GM19099 (cell line): Measurements from ENCODE around the gene WDR33.

Experiments used
- POLR2A ChIP-seq: IDR thresholded peaks from 3 replicates; pipeline ENCODE4 v1.6.1; 2011; ENCODE audit warnings: low read depth; ENCODE audit not compliant: insufficient read length; ENCODE audit errors: extremely low read depth

The WDR33 gene

DNA sequence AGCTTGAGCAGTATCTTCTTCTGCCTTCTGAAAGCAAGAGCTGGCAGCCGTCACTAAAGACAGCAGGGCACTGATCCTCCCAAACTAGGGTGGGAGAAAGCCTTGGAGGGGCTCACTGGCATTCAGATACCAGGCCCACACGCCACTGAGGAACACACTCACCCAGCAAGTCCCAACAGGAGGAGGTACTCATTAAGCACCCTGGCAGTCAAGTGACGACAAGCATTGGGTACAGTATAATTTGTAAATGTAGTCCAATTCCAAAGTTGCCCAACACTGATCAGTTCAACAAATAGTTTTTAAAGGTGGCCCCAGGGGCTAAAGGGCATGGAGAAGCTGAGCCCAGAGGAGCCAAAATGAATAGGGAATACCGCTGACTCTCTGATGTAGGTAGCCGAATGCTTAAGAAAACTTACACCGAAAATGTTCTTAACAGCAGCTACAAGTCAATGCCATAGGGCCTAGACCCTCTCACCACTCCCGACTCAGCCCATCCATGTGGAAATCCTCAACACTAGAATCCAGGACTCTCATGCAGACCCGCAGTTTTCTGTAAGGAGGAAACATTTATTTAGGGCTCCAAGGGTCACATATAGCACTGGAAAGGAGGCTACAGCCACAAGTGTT, 145.6 kb downstream of the WDR33 start:
- no peak for TF ChIP-seq POLR2A

DNA sequence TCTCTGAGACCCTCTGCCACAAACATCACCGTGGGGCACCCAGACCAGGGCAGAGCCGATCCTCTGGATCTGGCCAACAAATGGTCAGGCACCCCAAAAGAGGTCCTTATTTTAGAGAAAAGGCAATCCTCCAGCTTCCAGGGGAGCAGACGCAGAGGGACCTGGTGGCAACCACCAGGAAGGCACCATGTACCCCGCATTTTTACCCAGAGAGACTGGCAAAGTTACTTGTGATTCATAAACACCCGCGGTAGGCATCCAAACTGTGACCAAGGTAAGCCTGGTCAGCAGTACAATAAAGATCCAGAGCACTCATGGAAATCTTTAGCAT, 146.1 kb downstream of the WDR33 start:
- TF ChIP-seq POLR2A: no peak

DNA sequence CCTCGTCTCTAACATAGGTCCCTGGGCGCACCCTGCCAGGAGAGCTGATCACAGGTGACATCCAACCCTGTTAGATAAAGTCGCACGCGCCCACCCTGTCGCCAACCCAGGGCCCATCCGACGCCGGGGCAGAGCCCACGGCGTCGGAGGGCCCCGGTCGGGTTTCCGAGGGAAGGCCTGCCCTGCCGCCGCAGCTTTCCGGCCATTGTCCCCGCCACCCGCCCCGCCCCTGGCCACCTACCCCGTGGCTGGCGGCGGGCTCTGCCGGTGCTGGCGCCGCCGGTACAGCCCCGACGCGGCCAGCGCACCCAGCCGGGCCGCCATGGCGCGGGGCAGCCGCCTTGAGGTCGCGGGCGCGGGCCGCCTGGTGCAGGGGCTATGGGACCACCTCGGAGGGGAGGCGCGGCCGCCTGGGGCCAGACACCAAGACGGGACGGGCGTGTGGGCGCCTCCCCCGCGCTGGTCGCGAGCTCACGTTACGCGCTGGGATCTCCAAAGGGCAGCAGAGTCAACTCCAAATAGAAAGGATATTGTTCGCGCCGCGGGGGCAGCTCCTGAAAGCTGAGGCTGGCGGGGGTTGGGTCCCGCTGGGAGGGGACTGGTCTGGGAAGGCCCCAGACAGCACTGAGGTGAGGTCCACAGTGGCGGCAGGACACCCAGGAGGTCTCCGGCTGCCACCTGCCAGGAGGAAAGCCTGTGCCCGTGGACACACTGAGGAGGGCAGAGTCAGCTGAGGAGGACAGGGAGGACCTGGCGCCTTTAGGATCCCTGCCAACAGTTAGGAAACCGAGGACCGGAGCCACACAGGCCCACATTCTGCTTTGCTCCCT, 146.7 kb downstream of the WDR33 start:
- no peak for TF ChIP-seq POLR2A

DNA sequence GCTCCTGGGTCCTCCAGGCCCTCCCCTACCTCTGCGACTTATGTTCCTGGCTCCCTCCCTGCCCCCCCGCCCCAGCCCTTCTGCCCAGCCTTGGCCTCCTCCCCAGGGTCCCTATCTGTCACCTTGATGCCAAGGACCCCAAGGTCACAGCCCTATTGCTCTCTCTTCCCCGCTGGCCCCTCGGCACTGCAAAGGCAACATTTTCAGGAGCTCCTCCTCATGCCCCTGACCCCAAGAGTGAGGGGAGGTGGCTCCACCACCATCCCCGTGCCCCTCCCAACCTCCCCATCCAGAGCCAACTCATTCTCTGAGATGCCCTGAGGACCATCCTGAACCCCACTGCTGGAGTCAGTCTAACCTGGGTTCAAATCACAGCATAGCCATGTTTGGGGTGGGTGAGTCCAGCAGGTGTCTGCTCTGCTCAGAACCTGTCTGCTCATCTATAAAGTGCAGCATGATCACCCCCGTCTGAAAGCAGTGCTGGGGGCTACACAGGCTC, 147.4 kb downstream of the WDR33 start:
- TF ChIP-seq POLR2A: no peak

DNA sequence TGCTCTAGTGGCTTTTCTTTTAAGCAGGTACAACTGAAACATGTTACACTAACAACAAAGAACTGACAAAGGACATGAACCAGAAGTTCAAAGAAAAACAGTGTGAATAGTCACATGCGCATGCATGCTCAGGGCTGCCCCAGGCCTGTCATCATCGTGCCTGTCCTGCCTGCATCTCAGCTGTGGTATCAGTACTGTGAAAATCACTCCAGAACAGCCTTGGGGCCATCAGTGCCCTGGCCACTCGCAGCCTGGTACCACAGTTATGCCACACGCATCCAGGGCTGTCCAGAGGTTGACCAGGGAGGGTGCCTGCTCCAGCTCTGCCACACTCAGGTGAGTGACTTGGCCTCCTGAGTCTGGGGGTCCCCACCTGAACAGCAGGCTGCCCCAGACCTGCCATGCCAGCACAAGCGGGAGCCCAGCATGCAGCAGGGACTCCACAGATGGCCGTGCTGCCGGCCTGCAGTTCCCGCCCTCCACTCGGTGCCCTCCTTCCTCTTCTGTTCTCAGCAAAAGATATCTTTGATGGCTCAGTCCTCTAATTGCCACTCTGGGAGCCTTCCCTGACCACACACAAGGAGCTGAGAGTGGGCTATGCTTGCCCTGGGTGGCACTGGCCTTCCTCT, 147.9 kb downstream of the WDR33 start:
- TF ChIP-seq POLR2A: no peak

DNA sequence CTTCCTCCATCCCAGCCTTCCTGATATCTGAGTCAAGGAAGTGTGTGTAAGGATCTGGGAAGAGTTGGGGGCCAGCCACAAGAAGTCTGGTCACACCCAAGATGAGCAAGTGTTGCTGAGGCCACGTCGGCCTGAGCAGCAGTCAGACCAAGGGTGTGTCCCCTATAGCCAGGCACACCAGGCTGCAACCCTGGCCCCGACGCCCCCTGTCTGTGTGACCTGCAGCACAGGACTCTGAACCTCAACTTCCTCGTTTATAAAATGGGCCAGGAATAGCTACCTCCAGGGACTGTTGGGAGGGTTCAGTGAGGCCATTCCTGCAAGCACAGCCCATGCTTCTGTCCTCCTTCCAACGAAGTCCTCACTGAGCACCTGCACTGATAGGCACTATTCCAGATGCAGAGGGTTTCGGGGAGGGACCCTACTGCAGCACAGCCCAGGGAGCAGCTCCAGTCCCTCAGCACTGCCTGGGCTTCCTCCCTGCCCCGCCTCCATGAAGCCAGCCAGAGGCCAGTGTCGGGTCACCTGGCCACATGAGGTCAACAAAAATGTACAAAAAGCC, 148.9 kb downstream of the WDR33 start:
- no peak for TF ChIP-seq POLR2A

DNA sequence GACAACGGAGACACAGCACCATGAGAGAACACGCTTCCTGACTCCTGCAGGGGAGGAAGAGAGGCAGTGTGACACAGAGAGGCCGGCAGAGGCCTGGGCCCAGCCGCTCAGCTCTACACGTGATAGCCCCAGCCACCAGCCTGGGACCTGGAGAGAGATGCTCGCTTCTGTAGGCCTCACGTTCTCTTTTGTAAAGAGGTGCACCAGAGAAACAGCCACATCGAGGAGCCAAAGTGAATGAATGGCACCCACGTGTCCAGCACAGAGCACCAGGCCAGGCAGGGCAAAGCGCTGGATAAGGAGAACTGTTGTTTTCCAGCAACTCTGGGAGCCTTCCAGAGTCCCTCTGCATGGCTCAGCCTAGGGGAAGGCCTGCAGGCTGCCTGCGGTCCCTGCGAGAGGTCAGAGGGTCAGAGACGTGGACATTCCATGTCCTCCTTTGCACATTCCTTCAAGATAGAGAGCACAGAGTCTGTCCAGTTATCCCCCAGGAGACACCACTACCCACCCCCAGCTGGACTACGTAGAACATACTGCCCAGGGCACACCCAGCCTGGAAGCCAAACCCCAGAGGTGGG, 149.8 kb downstream of the WDR33 start:
- TF ChIP-seq POLR2A: no peak

DNA sequence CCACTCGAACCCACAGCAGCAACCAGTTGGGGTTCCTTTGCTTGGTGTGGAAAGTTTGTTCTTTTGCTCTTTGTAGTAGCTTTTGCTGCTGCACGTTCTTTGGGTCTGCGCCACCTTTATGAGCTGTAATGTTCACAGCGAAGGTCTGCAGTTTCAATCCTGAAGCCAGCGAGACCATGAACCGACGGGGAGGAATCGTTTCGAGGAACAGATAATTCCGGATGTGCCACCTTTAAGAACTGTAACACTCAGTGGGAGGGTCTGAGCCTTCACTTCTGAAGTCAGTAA, 150.7 kb downstream of the WDR33 start:
- no peak for TF ChIP-seq POLR2A

DNA sequence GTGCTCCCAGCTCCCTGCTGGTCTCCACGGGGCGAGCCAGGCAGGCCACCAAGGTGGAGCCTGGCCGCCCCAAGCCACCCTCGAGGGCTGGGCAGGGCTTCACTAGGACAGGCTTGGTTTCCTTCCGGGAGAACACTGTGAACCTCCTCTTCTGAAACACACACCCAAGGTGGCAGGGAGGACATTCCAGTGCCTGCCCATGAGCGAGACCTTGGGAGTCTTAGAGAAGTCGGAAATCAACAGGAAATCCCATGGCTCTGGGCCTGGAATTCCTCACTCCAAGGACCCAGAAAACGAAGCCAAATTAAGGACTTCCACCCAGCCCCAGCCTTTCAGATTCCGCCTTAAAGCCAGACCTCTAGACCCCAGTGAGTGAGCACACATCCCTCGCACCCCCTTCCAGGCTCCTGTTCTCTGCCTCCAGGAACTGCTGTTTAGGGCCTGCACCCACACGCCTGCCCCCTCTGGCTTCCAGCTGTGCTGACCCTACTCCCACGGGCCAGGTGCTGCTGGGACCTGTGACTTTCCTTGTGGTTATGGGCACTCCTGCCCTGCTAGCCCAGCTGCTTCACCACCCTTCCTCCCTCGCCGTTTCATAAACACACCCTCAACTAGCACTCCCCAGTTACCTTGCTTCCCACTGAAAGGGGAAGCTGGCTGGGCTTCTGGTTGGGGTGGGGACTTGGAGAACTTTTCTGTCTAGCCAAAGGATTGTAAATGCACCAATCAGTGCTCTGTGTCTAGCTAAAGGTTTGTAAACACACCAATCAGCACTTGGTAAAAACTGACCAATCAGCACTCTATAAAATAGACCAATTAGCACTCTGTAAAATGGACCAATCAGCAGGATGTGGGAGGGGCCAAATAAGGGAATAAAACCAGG, 151.3 kb downstream of the WDR33 start:
- TF ChIP-seq POLR2A: no peak

DNA sequence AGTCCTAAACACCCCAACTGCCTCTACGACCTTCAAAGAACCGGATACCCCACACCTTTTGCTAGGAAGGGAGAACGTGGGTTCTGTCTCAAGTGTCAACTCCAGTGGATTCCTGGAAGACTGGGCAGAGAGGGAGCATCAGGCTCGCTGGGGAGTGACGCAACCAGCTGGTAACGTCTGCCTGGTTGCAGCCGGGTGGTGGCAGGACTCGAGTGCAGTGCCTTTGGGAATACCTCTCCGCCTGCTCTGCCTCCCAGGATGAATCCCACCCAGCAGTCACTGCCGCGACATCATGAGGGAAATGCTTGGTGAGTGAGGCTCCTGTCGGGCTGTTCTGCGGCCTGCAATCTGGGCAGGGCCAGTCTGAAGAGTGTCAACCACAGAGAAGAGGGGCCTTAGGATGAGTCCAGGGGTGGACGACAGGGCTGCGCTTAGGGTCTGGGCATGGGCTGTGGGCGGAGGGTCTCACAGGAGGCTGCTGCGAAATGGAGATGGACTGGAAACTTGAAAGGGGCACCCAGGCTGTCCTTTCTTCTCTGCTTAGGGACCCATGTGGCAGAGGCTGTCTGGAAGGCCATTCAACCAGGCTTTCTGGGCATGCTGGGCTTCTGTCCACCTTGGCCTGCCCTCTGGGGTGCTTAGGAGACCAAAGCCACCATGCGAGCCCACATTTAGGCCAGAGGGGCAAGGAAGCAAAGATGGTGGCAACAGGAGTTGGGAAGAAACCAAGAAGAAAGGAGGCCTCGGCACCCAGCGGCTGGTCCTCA, 152.1 kb downstream of the WDR33 start:
- TF ChIP-seq POLR2A: no peak

DNA sequence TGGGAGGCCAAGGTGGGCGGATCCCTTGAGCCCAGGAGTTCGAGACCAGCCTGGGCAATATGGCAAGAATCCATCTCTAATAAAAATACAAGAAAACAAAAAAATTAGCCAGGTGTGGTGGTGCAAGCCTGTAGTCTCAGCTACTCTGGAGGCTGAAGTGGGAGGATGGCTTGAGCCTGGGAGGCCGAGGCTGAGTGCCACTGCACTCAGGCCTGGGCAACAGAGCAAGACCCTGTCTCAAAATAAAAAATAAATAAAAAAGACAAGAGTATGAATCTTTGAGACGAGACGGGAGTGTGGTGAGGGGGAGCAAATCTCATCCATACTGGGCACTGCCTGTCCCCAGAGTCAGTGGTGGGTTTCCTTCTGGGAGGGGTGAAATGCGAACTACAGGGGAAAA, 152.8 kb downstream of the WDR33 start:
- TF ChIP-seq POLR2A: no peak

DNA sequence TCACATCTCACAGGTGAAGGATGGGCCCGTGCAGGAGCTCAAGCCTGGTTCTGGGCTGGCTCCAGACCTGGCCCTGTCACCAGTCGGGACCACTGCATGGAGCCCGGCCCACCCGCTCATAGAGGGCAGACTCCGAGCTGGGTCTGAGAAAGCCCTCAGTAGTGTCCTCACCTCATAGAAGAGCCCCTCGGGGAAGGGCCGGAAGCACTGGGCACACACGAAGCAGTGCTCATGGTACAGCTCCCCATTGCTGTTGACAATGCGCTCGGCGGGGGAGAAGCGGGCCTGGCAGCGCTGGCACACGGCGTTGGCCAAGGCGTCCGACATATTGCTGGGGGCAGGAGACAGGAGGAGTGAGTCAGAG, 153.8 kb downstream of the WDR33 start:
- TF ChIP-seq POLR2A: no peak

DNA sequence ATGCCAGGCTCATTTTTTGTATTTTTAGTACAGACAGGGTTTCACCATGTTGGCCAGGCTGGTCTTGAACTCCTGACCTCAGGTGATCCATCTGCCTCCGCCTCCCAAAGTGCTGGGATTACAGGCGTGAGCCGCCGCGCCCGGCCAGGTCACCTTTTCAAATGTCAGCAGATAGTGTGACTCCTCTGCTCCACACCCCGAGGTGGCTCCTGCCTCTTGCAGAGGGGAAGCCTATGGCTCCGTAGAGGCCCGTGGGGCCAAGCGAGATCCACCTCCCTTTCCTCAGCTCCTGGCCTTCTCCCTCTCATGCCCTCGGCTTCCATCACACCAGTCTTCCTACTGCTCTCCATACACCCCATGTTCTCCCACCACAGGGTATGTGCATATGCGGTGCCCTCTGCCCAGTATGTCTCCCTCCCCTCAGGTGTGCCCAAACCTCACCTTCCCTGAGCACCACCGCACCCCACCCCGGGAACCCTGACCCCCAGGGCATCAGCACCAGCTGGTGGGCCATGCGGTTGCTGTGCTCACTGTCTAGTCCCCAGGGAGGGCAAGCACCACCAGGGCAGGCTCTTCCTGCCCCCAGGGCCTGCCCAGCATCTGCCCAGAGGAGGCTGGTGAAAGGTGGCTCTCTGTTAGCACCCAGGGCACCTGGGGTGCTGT, 154.3 kb downstream of the WDR33 start:
- no peak for TF ChIP-seq POLR2A
